ENCODE data around the gene KLK11. TPM values are rescaled to one million over a fixed set of nuclear protein-coding genes. Genes with fewer than 3 reads are reported as not detected.

Gene KLK11
- total and polyA plus RNA-seq, 10 of the 15 experiments (the other 5 are each of a cell fraction or from before 2014, with no cell fraction given) = not detected

DNA sequence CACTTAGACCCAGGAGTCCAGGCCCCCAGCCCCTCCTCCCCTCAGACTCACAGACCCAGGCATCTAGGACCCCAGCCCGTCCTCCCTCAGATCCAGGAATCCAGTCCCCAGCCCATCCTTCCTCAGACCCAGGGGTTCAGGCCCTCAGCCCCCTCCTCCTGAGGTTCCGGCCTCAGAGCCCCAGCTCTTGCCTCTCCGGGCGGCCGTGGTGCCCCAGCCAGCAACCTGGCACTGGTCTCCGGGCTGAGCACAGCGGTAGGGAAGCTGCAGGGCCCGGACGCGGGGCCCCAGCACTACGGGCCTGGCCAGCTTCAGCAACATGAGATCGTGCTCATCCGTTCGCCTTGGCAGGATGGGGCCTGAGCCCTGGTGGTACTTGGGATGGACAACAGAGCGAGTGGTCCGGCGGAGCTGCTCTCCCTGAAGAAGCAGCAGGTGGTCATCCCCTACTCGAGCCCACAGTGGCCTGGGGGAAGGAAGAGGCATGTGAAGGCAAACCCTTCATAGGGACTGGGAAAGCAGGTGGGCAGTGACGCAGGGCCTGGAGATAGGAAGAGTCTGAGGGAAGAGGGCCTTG lies 10.6 kb downstream of the KLK11 start:
- H3K9ac ChIP-seq (ENCODE audit: control insufficient read depth, insufficient read depth, low read length) = no peak overlapping the region
- H4K20me1 ChIP-seq (ENCODE audit: control insufficient read depth, insufficient read depth) = no peaks in the 10 kb centered on the region
- 42% methylated on average over 18 of the region's 19 CpGs for WGBS (ENCODE audit: insufficient coverage, insufficient replicate concordance, low lambda C conversion rate, missing lambda C conversion rate)
- no peak overlapping the region for H2AFZ ChIP-seq (ENCODE audit: control insufficient read depth, low read depth, low read length)
- H3K27me3 ChIP-seq (replicated peaks in 1 of 2; ENCODE audit: control insufficient read depth in 2 of 2, insufficient read depth in 2 of 2, low read length in 1 of 2) = no peaks in the 10 kb centered on the region; a peak in 3 of 4 replicates
- in situ Hi-C loops (cut with MboI) = no loop called here
- ChIA-PET SMC1A (ENCODE audit: uncharacterized antibody, unreplicated experiment) (no interaction called here), CTCF (no interaction called here), RAD21 (ENCODE audit: unreplicated experiment) (no interaction called here), POLR2A (no interaction called here)
- no peaks in the 10 kb centered on the region; the same call in 2 of the 3 replicates for H3K9me3 ChIP-seq (replicated peaks; ENCODE audit: control insufficient read depth, insufficient read depth, low read length)
- no TSS peak for BruUV-seq (replicated peaks)
- intact Hi-C loops (cut with micrococcal nuclease; ENCODE audit: unreplicated experiment) = no loop called here
- no peaks in the 10 kb centered on the region for H3K4me1 ChIP-seq (ENCODE audit: control insufficient read depth, insufficient read depth, low read length)
- FAIRE-seq = no peak
- H3K36me3 ChIP-seq (ENCODE audit: control insufficient read depth in 2 of 2, insufficient read depth in 2 of 2, low read length in 1 of 2) = no peaks in the 10 kb centered on the region
- H3K79me2 ChIP-seq (ENCODE audit: control insufficient read depth, insufficient read depth, low read length) = no peaks in the 10 kb centered on the region
- no peak for ATAC-seq
- H3K4me2 ChIP-seq (ENCODE audit: control insufficient read depth, insufficient read depth) = no peak overlapping the region
- DNase-seq (ENCODE audit: low read depth, low spot score) = no peak
- H3K27ac ChIP-seq (ENCODE audit: control insufficient read depth, insufficient read depth) = no peak overlapping the region
- no peak overlapping the region for H3K4me3 ChIP-seq
- TF ChIP-seq SKIL (IDR thresholded peaks at IDR 0.05; ENCODE audit: low read depth, poor library complexity, severe bottlenecking) (no peak), ZSCAN29 (IDR thresholded peaks at IDR 0.05) (no peak), ZBTB4 (CRISPR knock-in tag; IDR thresholded peaks at IDR 0.05) (no peak), TCF7 (IDR thresholded peaks at IDR 0.05; ENCODE audit: borderline replicate concordance) (no peak), IKZF1 (conservative IDR thresholded peaks at IDR 0.05) (no peak), CEBPZ (IDR thresholded peaks at IDR 0.05; ENCODE audit: low read depth, low read length) (no peak), BMI1 (IDR thresholded peaks at IDR 0.05; ENCODE audit: borderline replicate concordance) (no peak), ATF7 (IDR thresholded peaks at IDR 0.05; ENCODE audit: low read depth) (no peak), DPF2 (IDR thresholded peaks at IDR 0.05) (no peak)
- TF ChIP-seq, protein P1, sequence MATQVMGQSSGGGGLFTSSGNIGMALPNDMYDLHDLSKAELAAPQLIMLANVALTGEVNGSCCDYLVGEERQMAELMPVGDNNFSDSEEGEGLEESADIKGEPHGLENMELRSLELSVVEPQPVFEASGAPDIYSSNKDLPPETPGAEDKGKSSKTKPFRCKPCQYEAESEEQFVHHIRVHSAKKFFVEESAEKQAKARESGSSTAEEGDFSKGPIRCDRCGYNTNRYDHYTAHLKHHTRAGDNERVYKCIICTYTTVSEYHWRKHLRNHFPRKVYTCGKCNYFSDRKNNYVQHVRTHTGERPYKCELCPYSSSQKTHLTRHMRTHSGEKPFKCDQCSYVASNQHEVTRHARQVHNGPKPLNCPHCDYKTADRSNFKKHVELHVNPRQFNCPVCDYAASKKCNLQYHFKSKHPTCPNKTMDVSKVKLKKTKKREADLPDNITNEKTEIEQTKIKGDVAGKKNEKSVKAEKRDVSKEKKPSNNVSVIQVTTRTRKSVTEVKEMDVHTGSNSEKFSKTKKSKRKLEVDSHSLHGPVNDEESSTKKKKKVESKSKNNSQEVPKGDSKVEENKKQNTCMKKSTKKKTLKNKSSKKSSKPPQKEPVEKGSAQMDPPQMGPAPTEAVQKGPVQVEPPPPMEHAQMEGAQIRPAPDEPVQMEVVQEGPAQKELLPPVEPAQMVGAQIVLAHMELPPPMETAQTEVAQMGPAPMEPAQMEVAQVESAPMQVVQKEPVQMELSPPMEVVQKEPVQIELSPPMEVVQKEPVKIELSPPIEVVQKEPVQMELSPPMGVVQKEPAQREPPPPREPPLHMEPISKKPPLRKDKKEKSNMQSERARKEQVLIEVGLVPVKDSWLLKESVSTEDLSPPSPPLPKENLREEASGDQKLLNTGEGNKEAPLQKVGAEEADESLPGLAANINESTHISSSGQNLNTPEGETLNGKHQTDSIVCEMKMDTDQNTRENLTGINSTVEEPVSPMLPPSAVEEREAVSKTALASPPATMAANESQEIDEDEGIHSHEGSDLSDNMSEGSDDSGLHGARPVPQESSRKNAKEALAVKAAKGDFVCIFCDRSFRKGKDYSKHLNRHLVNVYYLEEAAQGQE (IDR thresholded peaks at IDR 0.05; ENCODE audit: low read depth, low read length) = no peak
